RWPE1 (cell line): ENCODE data around the gene DSEL.
A peak's percentile ranks its signal among the peaks of the same experiment; 100 is the strongest.

Experiments used
- CTCF ChIA-PET: fragments of 350-600 bp; sonication (Branson Sonifier 250); formaldehyde crosslinking; extraction: SDS; loops from one replicate; lab custom pipeline; 2021; lab: Yijun Ruan, JAX
- POLR2A ChIA-PET: fragments of 400-600 bp; formaldehyde crosslinking; extraction: SDS; loops from one replicate; lab custom pipeline; 2020; ENCODE audit warnings: antibody characterized with exemption; ENCODE audit not compliant: low non-redundant PET; lab: Yijun Ruan, JAX
- DNase-seq: peaks from one replicate; pipeline ENCODE4 v3.0.0; 2012; ENCODE audit warnings: low spot score
- H3K27ac ChIP-seq: fragments of 450-650 bp; 2 replicates; pipeline ENCODE4 v1.5.1; 2017
- CTCF ChIP-seq: fragments of 450-650 bp; conservative IDR thresholded peaks from 2 replicates; pipeline ENCODE4 v1.5.1; 2017; ENCODE audit warnings: low read depth, mild to moderate bottlenecking

Gene DSEL

GRCh38 chr18:67515942-67516538 lies 480 bp downstream of the DSEL start:
- peak; percentile 81 for DNase-seq
- ChIA-PET POLR2A (no interaction called here), CTCF (interaction anchor here (0.5 to 1.0 kb wide), 10 partner anchors 9 to 1144 kb away, joined by 3 to 5 read pairs (median 3); no protein-coding TSS in a partner anchor)
- TF ChIP-seq CTCF: peak; percentile 87
- peak overlapping the region; percentile 85 for H3K27ac ChIP-seq

- no peak for TF ChIP-seq CTCF
- no peak overlapping the region for H3K27ac ChIP-seq
- DNase-seq: no peak
- CTCF ChIA-PET: no interaction called here
- POLR2A ChIA-PET: no interaction called here
Observed at GRCh38 chr18:67514901-67515540, 1.5 kb downstream of the DSEL start.

GRCh38 chr18:67514465-67514864 lies 2.1 kb downstream of the DSEL start:
- DNase-seq: no peak
- H3K27ac ChIP-seq: no peak overlapping the region
- ChIA-PET CTCF (no interaction called here), POLR2A (no interaction called here)
- TF ChIP-seq CTCF: no peak

- H3K27ac ChIP-seq: no peak overlapping the region
- ChIA-PET CTCF (no interaction called here), POLR2A (no interaction called here)
- no peak for DNase-seq
- no peak; the same call in 1 of the 2 replicates for TF ChIP-seq CTCF
Observed at GRCh38 chr18:67513280-67513679, 3.2 kb downstream of the DSEL start.

GRCh38 chr18:67511840-67512239 lies 4.7 kb downstream of the DSEL start:
- no peak overlapping the region for H3K27ac ChIP-seq
- ChIA-PET CTCF (no interaction called here), POLR2A (no interaction called here)
- no peak for DNase-seq
- TF ChIP-seq CTCF: no peak

GRCh38 chr18:67510831-67511230 lies 5.7 kb downstream of the DSEL start:
- no peak for DNase-seq
- ChIA-PET CTCF (no interaction called here), POLR2A (no interaction called here)
- no peak overlapping the region for H3K27ac ChIP-seq
- TF ChIP-seq CTCF: no peak
